ENCODE data around the gene KIAA1671. TPM values are rescaled to one million over a fixed set of nuclear protein-coding genes. Genes with fewer than 3 reads are reported as not detected.

KIAA1671 gene
- total and polyA plus RNA-seq, 2 donors (not counting 1 experiment from before 2014, with no cell fraction given) = 0.01 to 0.02 TPM

Small RNA genes lying within 50 kb of the gene (small RNA-seq; reads per million reads assigned to genes)
- gene Z99916.2 (ENCODE audit: insufficient read length, low read depth, low replicate concordance) = not detected

Other genes starting within 250 kb of the KIAA1671 start
- not detected in 2 replicates for gene PIWIL3, start 178.0 kb upstream of the KIAA1671 start, total RNA-seq
- not detected in 2 replicates for gene PIWIL3, start 178.0 kb upstream of the KIAA1671 start, polyA plus RNA-seq
- gene SGSM1, start 146.5 kb upstream of the KIAA1671 start, total RNA-seq = 0.61 and 0.91 TPM in 2 replicates
- gene SGSM1, start 146.5 kb upstream of the KIAA1671 start, polyA plus RNA-seq = 0.36 and 1.3 TPM in 2 replicates
- not detected in 2 replicates for gene LHFPL7, start 6.0 kb upstream of the KIAA1671 start, total RNA-seq
- gene LHFPL7, start 6.0 kb upstream of the KIAA1671 start, polyA plus RNA-seq = not detected in 2 replicates
- gene CRYBB3, start 247.1 kb downstream of the KIAA1671 start, total RNA-seq = not detected in 2 replicates
- gene CRYBB3, start 247.1 kb downstream of the KIAA1671 start, polyA plus RNA-seq = not detected in 2 replicates